ENCODE data around the gene GNPAT.

The GNPAT gene

GRCh38 chr1:231200388-231201031 lies 40.5 kb upstream of the GNPAT start:
- H4K20me1 ChIP-seq (ENCODE audit: insufficient read depth, low read length): no peaks in the 10 kb centered on the region
- no peak overlapping the region for H3K27ac ChIP-seq (ENCODE audit: low read length)
- no peaks in the 10 kb centered on the region for H3K36me3 ChIP-seq (replicated peaks; ENCODE audit: low read depth, low read length)
- no peak overlapping the region for H2AFZ ChIP-seq (ENCODE audit: low read depth, low read length)
- TF ChIP-seq EZH2phosphoT487 (IDR thresholded peaks at IDR 0.05; ENCODE audit: low read depth) (no peak), CTCF (IDR thresholded peaks at IDR 0.05; ENCODE audit: low read depth, low read length) (no peak)
- no peak overlapping the region for H3K4me3 ChIP-seq (ENCODE audit: low read length)
- H3K9ac ChIP-seq (ENCODE audit: low read length): no peak overlapping the region
- no peaks in the 10 kb centered on the region for H3K9me3 ChIP-seq (ENCODE audit: insufficient read depth, low read length)
- no peaks in the 10 kb centered on the region for H3K79me2 ChIP-seq (ENCODE audit: low read length)
- no peaks in the 10 kb centered on the region for H3K4me1 ChIP-seq (ENCODE audit: low read length)
- peaks cover 58% of the 10 kb centered on the region for H3K27me3 ChIP-seq (ENCODE audit: low read depth, low read length)
- no peak overlapping the region for H3K4me2 ChIP-seq (ENCODE audit: low read length)

- no peak overlapping the region for H3K4me2 ChIP-seq (ENCODE audit: low read length)
- H3K4me3 ChIP-seq (ENCODE audit: low read length): no peak overlapping the region
- H4K20me1 ChIP-seq (ENCODE audit: insufficient read depth, low read length): no peaks in the 10 kb centered on the region
- H2AFZ ChIP-seq (ENCODE audit: low read depth, low read length): no peak overlapping the region
- TF ChIP-seq EZH2phosphoT487 (IDR thresholded peaks at IDR 0.05; ENCODE audit: low read depth): no peak
- no peak for TF ChIP-seq CTCF (IDR thresholded peaks at IDR 0.05; ENCODE audit: low read depth, low read length)
- no peaks in the 10 kb centered on the region for H3K4me1 ChIP-seq (ENCODE audit: low read length)
- no peak overlapping the region for H3K9ac ChIP-seq (ENCODE audit: low read length)
- no peaks in the 10 kb centered on the region for H3K79me2 ChIP-seq (ENCODE audit: low read length)
- no peaks in the 10 kb centered on the region for H3K36me3 ChIP-seq (replicated peaks; ENCODE audit: low read depth, low read length)
- no peak overlapping the region for H3K27ac ChIP-seq (ENCODE audit: low read length)
- no peaks in the 10 kb centered on the region for H3K9me3 ChIP-seq (ENCODE audit: insufficient read depth, low read length)
- peaks cover 58% of the 10 kb centered on the region for H3K27me3 ChIP-seq (ENCODE audit: low read depth, low read length)
Observed at GRCh38 chr1:231201375-231201978, 39.5 kb upstream of the GNPAT start.

GRCh38 chr1:231201979-231202633 lies 38.9 kb upstream of the GNPAT start:
- Histone ChIP-seq H4K20me1 (ENCODE audit: insufficient read depth, low read length) (no peaks in the 10 kb centered on the region), H3K79me2 (ENCODE audit: low read length) (no peaks in the 10 kb centered on the region), H3K4me1 (ENCODE audit: low read length) (no peaks in the 10 kb centered on the region), H2AFZ (ENCODE audit: low read depth, low read length) (no peak overlapping the region), H3K4me2 (ENCODE audit: low read length) (no peak overlapping the region), H3K27ac (ENCODE audit: low read length) (no peak overlapping the region), H3K9ac (ENCODE audit: low read length) (no peak overlapping the region), H3K4me3 (ENCODE audit: low read length) (no peak overlapping the region), H3K36me3 (replicated peaks; ENCODE audit: low read depth, low read length) (no peaks in the 10 kb centered on the region), H3K9me3 (ENCODE audit: insufficient read depth, low read length) (no peaks in the 10 kb centered on the region), H3K27me3 (ENCODE audit: low read depth, low read length) (peaks cover 58% of the 10 kb centered on the region)
- TF ChIP-seq CTCF (IDR thresholded peaks at IDR 0.05; ENCODE audit: low read depth, low read length) (no peak), EZH2phosphoT487 (IDR thresholded peaks at IDR 0.05; ENCODE audit: low read depth) (no peak)

GRCh38 chr1:231203259-231204057 lies 37.6 kb upstream of the GNPAT start:
- Histone ChIP-seq H3K27ac (ENCODE audit: low read length) (no peak overlapping the region), H3K27me3 (ENCODE audit: low read depth, low read length) (peaks cover 58% of the 10 kb centered on the region), H3K4me1 (ENCODE audit: low read length) (no peaks in the 10 kb centered on the region), H3K4me2 (ENCODE audit: low read length) (no peak overlapping the region), H3K36me3 (replicated peaks; ENCODE audit: low read depth, low read length) (no peaks in the 10 kb centered on the region), H2AFZ (ENCODE audit: low read depth, low read length) (no peak overlapping the region), H4K20me1 (ENCODE audit: insufficient read depth, low read length) (no peaks in the 10 kb centered on the region), H3K9me3 (ENCODE audit: insufficient read depth, low read length) (no peaks in the 10 kb centered on the region), H3K9ac (ENCODE audit: low read length) (no peak overlapping the region), H3K4me3 (ENCODE audit: low read length) (no peak overlapping the region), H3K79me2 (ENCODE audit: low read length) (no peaks in the 10 kb centered on the region)
- no peak for TF ChIP-seq CTCF (IDR thresholded peaks at IDR 0.05; ENCODE audit: low read depth, low read length)
- no peak for TF ChIP-seq EZH2phosphoT487 (IDR thresholded peaks at IDR 0.05; ENCODE audit: low read depth)

Data from OCI-LY3 (cell line).